Sigmoid colon (tissue), 4 donors: ENCODE results near the gene HTT-AS.

Experiments used
- EP300 ChIP-seq, 4 donors: sonication (generic); formaldehyde crosslinking; IDR thresholded peaks; one replicate each; pipeline ENCODE4 v1.6.1; 2017; ENCODE audit warnings: antibody characterized with exemption in 4 of 4
- POLR2A ChIP-seq, 2 donors: fragments of 450-650 bp; IDR thresholded peaks; one replicate each; pipeline ENCODE4 v1.6.1; 2016; ENCODE audit warnings: antibody characterized with exemption in 2 of 2, mild to moderate bottlenecking in 2 of 2, moderate library complexity in 2 of 2
- POLR2AphosphoS5 ChIP-seq, 4 donors: sonication (generic); formaldehyde crosslinking; IDR thresholded peaks; one replicate each; pipeline ENCODE4 v1.6.1; 2017; ENCODE audit warnings: antibody characterized with exemption in 4 of 4
- TF ChIP-seq, protein P1 (sequence below), 4 experiments: fragments of 450-650 bp in 3 of 4; fragments of 200-600 bp in 1 of 4; IDR thresholded peaks; one replicate each; pipeline ENCODE4 v1.5.1; 2016 to 2019; ENCODE audit warnings: antibody characterized with exemption in 4 of 4, mild to moderate bottlenecking in 3 of 4, moderate library complexity in 2 of 4

DNA sequence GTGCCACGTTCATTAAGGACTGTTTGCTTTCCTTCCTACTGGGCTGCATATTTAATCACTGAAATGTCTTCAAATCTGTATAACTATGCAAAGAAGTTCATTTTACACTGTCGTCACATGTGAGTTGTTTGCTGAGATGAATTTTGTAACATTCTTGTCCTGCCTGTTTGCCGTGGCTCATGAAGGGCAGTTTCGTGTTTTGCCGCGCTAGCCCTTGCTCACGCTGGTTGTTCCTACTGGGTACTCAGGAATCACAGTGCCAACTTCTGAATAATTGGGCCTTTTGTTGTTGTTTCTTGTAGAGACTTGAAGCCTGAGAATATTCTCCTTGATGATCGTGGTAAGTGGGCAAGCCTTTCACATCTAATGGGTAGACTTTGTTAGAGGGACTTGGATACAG is 52.2 kb downstream of the HTT-AS start:
- TF ChIP-seq, protein P1, sequence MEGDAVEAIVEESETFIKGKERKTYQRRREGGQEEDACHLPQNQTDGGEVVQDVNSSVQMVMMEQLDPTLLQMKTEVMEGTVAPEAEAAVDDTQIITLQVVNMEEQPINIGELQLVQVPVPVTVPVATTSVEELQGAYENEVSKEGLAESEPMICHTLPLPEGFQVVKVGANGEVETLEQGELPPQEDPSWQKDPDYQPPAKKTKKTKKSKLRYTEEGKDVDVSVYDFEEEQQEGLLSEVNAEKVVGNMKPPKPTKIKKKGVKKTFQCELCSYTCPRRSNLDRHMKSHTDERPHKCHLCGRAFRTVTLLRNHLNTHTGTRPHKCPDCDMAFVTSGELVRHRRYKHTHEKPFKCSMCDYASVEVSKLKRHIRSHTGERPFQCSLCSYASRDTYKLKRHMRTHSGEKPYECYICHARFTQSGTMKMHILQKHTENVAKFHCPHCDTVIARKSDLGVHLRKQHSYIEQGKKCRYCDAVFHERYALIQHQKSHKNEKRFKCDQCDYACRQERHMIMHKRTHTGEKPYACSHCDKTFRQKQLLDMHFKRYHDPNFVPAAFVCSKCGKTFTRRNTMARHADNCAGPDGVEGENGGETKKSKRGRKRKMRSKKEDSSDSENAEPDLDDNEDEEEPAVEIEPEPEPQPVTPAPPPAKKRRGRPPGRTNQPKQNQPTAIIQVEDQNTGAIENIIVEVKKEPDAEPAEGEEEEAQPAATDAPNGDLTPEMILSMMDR (IDR thresholded peaks at IDR 0.05) = no peak
- TF ChIP-seq POLR2A (IDR thresholded peaks at IDR 0.05) = no peak
- no peak for TF ChIP-seq EP300 (IDR thresholded peaks at IDR 0.05)
- TF ChIP-seq POLR2AphosphoS5 (IDR thresholded peaks at IDR 0.05) = no peak
